OCI-LY3 (cell line): ENCODE measurements around the gene MBD2.

ENCODE experiments used
- H2AFZ ChIP-seq: fragments of 200-600, 300-600 bp; shearing (Covaris generic); 2 replicates; pipeline ENCODE4 v1.6.0; 2014; ENCODE audit warnings: antibody characterized with exemption, low read depth, low read length
- H3K27ac ChIP-seq: fragments of 200-600, 300-600 bp; sonication (generic); 2 replicates; pipeline ENCODE4 v1.5.1; 2014; ENCODE audit warnings: mild to moderate bottlenecking, low read length, moderate library complexity, mixed read lengths
- H3K27me3 ChIP-seq: fragments of 200-600, 300-600 bp; sonication (generic); 2 replicates; pipeline ENCODE4 v1.6.1; 2014; ENCODE audit warnings: low read depth, low read length, mixed read lengths
- H3K36me3 ChIP-seq: fragments of 200-600, 300-600 bp; sonication (generic); replicated peaks from 2 replicates; pipeline ENCODE3; 2014; ENCODE audit warnings: low read depth, low read length, mixed read lengths
- H3K4me1 ChIP-seq: fragments of 300-600, 200-600 bp; sonication (generic); 2 replicates; pipeline ENCODE4 v1.6.1; 2014; ENCODE audit warnings: low read length, mixed read lengths
- H3K4me2 ChIP-seq: fragments of 200-600, 300-600 bp; sonication (generic); 2 replicates; pipeline ENCODE4 v1.6.1; 2014; ENCODE audit warnings: low read length, mixed read lengths
- H3K4me3 ChIP-seq: fragments of 300-600, 200-600 bp; sonication (generic); 2 replicates; pipeline ENCODE4 v1.5.1; 2014; ENCODE audit warnings: antibody characterized with exemption, mild to moderate bottlenecking, low read length, moderate library complexity
- H3K79me2 ChIP-seq: fragments of 300-600, 200-600 bp; shearing (Covaris generic); 2 replicates; pipeline ENCODE4 v1.6.1; 2014; ENCODE audit warnings: mild to moderate bottlenecking, low read length, mixed read lengths
- H3K9ac ChIP-seq: fragments of 300-600, 200-600 bp; shearing (Covaris generic); 2 replicates; pipeline ENCODE4 v1.6.0; 2014; ENCODE audit warnings: mild to moderate bottlenecking, low read length, moderate library complexity
- H3K9me3 ChIP-seq: fragments of 200-600, 300-600 bp; shearing (Covaris generic); 2 replicates; pipeline ENCODE4 v1.6.1; 2014; ENCODE audit warnings: low read length, mixed read lengths; ENCODE audit not compliant: insufficient read depth
- H4K20me1 ChIP-seq: fragments of 200-600, 300-600 bp; sonication (generic); 2 replicates; pipeline ENCODE4 v1.6.1; 2016; ENCODE audit warnings: low read length, mixed read lengths; ENCODE audit not compliant: insufficient read depth
- CTCF ChIP-seq: fragments of 200-600, 300-600 bp; sonication (generic); IDR thresholded peaks from 2 replicates; pipeline ENCODE4 v1.5.1; 2014; ENCODE audit warnings: antibody characterized with exemption, low read length, low read depth
- EZH2phosphoT487 ChIP-seq: fragments of 200-600 bp; shearing (Covaris generic); IDR thresholded peaks from 2 replicates; pipeline ENCODE4 v1.6.1; 2018; ENCODE audit warnings: antibody characterized with exemption, mixed run types, low read depth

MBD2 gene

GRCh38 chr18:54187372-54187771 is 37.1 kb downstream of the MBD2 start:
- Histone ChIP-seq H3K36me3 (peaks cover 42% of the 10 kb centered on the region), H2AFZ (no peak overlapping the region), H3K27me3 (no peaks in the 10 kb centered on the region), H3K79me2 (peaks cover 16% of the 10 kb centered on the region), H3K9me3 (no peaks in the 10 kb centered on the region), H4K20me1 (peaks cover 25% of the 10 kb centered on the region), H3K4me1 (peaks cover 3% of the 10 kb centered on the region), H3K4me2 (no peak overlapping the region), H3K4me3 (no peak overlapping the region), H3K9ac (no peak overlapping the region), H3K27ac (no peak overlapping the region)
- TF ChIP-seq CTCF (no peak), EZH2phosphoT487 (no peak)

GRCh38 chr18:54184836-54185235 is 39.6 kb downstream of the MBD2 start:
- no peaks in the 10 kb centered on the region for H3K9me3 ChIP-seq
- TF ChIP-seq EZH2phosphoT487 (no peak), CTCF (no peak)
- H4K20me1 ChIP-seq, result peaks cover 18% of the 10 kb centered on the region; the same call in 1 of the 2 replicates
- H3K4me2 ChIP-seq, result no peak overlapping the region
- peaks cover 10% of the 10 kb centered on the region for H3K4me1 ChIP-seq
- H2AFZ ChIP-seq, result no peak overlapping the region
- H3K4me3 ChIP-seq, result no peak overlapping the region
- no peaks in the 10 kb centered on the region for H3K27me3 ChIP-seq
- H3K27ac ChIP-seq, result no peak overlapping the region
- H3K9ac ChIP-seq, result no peak overlapping the region
- H3K79me2 ChIP-seq, result 0 out of 2 replicates have a peak, but pooled peaks cover 2% of the 10 kb centered on the region
- peaks cover 42% of the 10 kb centered on the region for H3K36me3 ChIP-seq

- no peaks in the 10 kb centered on the region for H3K27me3 ChIP-seq
- peaks cover 21% of the 10 kb centered on the region for H4K20me1 ChIP-seq
- TF ChIP-seq EZH2phosphoT487 (no peak), CTCF (no peak)
- H3K4me3 ChIP-seq, result no peak overlapping the region
- H2AFZ ChIP-seq, result no peak overlapping the region
- H3K36me3 ChIP-seq, result peaks cover 42% of the 10 kb centered on the region
- H3K9me3 ChIP-seq, result no peaks in the 10 kb centered on the region
- peaks cover 6% of the 10 kb centered on the region; the same call in 1 of the 2 replicates for H3K79me2 ChIP-seq
- H3K27ac ChIP-seq, result no peak overlapping the region
- peaks cover 10% of the 10 kb centered on the region for H3K4me1 ChIP-seq
- no peak overlapping the region for H3K9ac ChIP-seq
- no peak overlapping the region for H3K4me2 ChIP-seq
These were observed 41.1 kb downstream of the MBD2 start for GRCh38 chr18:54183390-54183789.

- no peaks in the 10 kb centered on the region for H3K27me3 ChIP-seq
- peaks cover 11% of the 10 kb centered on the region; the same call in 1 of the 2 replicates for H3K79me2 ChIP-seq
- H3K9ac ChIP-seq, result no peak overlapping the region
- H3K4me2 ChIP-seq, result no peak overlapping the region
- H3K27ac ChIP-seq, result no peak overlapping the region
- H3K4me3 ChIP-seq, result no peak overlapping the region
- H2AFZ ChIP-seq, result no peak overlapping the region
- H3K9me3 ChIP-seq, result no peaks in the 10 kb centered on the region
- TF ChIP-seq EZH2phosphoT487 (no peak), CTCF (no peak)
- H3K4me1 ChIP-seq, result peaks cover 10% of the 10 kb centered on the region
- H4K20me1 ChIP-seq, result peaks cover 21% of the 10 kb centered on the region
- peaks cover 31% of the 10 kb centered on the region for H3K36me3 ChIP-seq
These were observed 42.4 kb downstream of the MBD2 start for GRCh38 chr18:54181856-54182602.
